Liver (tissue), 9 donors: ENCODE data around the gene MARCHF10. TPM values are rescaled to one million over a fixed set of nuclear protein-coding genes. Genes with fewer than 3 reads are reported as not detected.

Experiments
- DNase-seq: peaks from one replicate; pipeline ENCODE4 v3.0.0-alpha.2; 2017; ENCODE audit warnings: low spot score
- H3K27ac ChIP-seq, 2 donors: one replicate each; pipeline ENCODE4 v1.7.0; 2013; ENCODE audit warnings: inconsistent platforms in 2 of 2, low read length in 2 of 2, control low read depth in 1 of 2, low read depth in 1 of 2, mild to moderate bottlenecking in 1 of 2
- H3K27me3 ChIP-seq, 4 donors: one replicate each; pipeline versions ENCODE4 v1.6.1 to v1.7.0; 2013; ENCODE audit warnings: low read length in 3 of 4, inconsistent platforms in 1 of 4, mild to moderate bottlenecking in 1 of 4, moderate library complexity in 1 of 4; ENCODE audit not compliant: control insufficient read depth in 4 of 4, insufficient read depth in 4 of 4
- H3K36me3 ChIP-seq, 4 donors: one replicate each; pipeline versions ENCODE4 v1.6.1 to v1.7.0; 2013; ENCODE audit warnings: low read length in 3 of 4, mild to moderate bottlenecking in 3 of 4, low read depth in 1 of 4, moderate library complexity in 1 of 4; ENCODE audit not compliant: control insufficient read depth in 4 of 4, insufficient read depth in 3 of 4
- H3K4me1 ChIP-seq, 4 donors: one replicate each; pipeline versions ENCODE4 v1.6.1 to v1.7.0; 2013; ENCODE audit warnings: low read length in 3 of 4, mild to moderate bottlenecking in 3 of 4, moderate library complexity in 1 of 4; ENCODE audit not compliant: control insufficient read depth in 4 of 4, insufficient read depth in 4 of 4
- H3K4me3 ChIP-seq, 3 donors: one replicate each; pipeline versions ENCODE4 v1.6.1 to v1.7.0; 2013; ENCODE audit warnings: low read length in 3 of 3, control low read depth in 1 of 3, low read depth in 1 of 3, mild to moderate bottlenecking in 1 of 3
- H3K9ac ChIP-seq, 2 donors: one replicate each; pipeline ENCODE4 v1.7.0; 2013; ENCODE audit warnings: low read length in 2 of 2, mild to moderate bottlenecking in 2 of 2, moderate library complexity in 2 of 2, control low read depth in 1 of 2, low read depth in 1 of 2
- H3K9me3 ChIP-seq, 4 donors: one replicate each; pipeline versions ENCODE4 v1.6.1 to v1.7.0; 2013; ENCODE audit warnings: low read length in 3 of 4; ENCODE audit not compliant: control insufficient read depth in 4 of 4
- ATF3 ChIP-seq: IDR thresholded peaks from 2 replicates; pipeline ENCODE4 v1.6.1; 2016; ENCODE audit warnings: antibody characterized with exemption
- CTCF ChIP-seq: fragments of 150-350 bp; IDR thresholded peaks from 2 replicates; pipeline ENCODE4 v1.5.1; 2017; ENCODE audit warnings: improper control_type of control experiment, low read depth, low read length; ENCODE audit not compliant: missing input control
- EGR1 ChIP-seq, 2 donors: IDR thresholded peaks; 2 replicates each; pipeline ENCODE4 v1.6.1; 2016 to 2018; ENCODE audit warnings: antibody characterized with exemption in 2 of 2, low read depth in 2 of 2
- FOXA1 ChIP-seq: IDR thresholded peaks from 2 replicates; pipeline ENCODE4 v1.6.1; 2016; ENCODE audit warnings: antibody characterized with exemption
- FOXA2 ChIP-seq: IDR thresholded peaks from 2 replicates; pipeline ENCODE4 v1.6.1; 2016; ENCODE audit warnings: antibody characterized with exemption
- GABPA ChIP-seq, 2 donors: IDR thresholded peaks in 1 of 2; conservative IDR thresholded peaks in 1 of 2; 2 replicates each; pipeline ENCODE4 v1.6.1; 2016; ENCODE audit warnings: antibody characterized with exemption in 2 of 2, mild to moderate bottlenecking in 1 of 2, moderate library complexity in 1 of 2
- HNF4A ChIP-seq, 2 donors: conservative IDR thresholded peaks; 2 replicates each; pipeline ENCODE4 v1.6.1; 2016; ENCODE audit warnings: antibody characterized with exemption in 2 of 2, mild to moderate bottlenecking in 2 of 2
- HNF4G ChIP-seq: IDR thresholded peaks from 2 replicates; pipeline ENCODE4 v1.6.1; 2016; ENCODE audit warnings: antibody characterized with exemption
- JUND ChIP-seq, 2 donors: IDR thresholded peaks; 2 replicates each; pipeline ENCODE4 v1.6.1; 2016; ENCODE audit warnings: antibody characterized with exemption in 2 of 2
- MAX ChIP-seq: IDR thresholded peaks from 2 replicates; pipeline ENCODE4 v1.6.1; 2016; ENCODE audit warnings: antibody characterized with exemption
- NR2F2 ChIP-seq: IDR thresholded peaks from 2 replicates; pipeline ENCODE4 v1.6.1; 2016; ENCODE audit warnings: antibody characterized with exemption
- RAD21 ChIP-seq, 2 donors: IDR thresholded peaks; 2 replicates each; pipeline ENCODE4 v1.6.1; 2016; ENCODE audit warnings: antibody characterized with exemption in 2 of 2, mild to moderate bottlenecking in 2 of 2
- REST ChIP-seq: IDR thresholded peaks from 2 replicates; pipeline ENCODE4 v1.6.1; 2016; ENCODE audit warnings: antibody characterized with exemption, mild to moderate bottlenecking
- RXRA ChIP-seq, 2 donors: IDR thresholded peaks; 2 replicates each; pipeline ENCODE4 v1.6.1; 2017 to 2018; ENCODE audit warnings: antibody characterized with exemption in 2 of 2, mild to moderate bottlenecking in 1 of 2
- SP1 ChIP-seq: IDR thresholded peaks from 2 replicates; pipeline ENCODE4 v1.6.1; 2018; ENCODE audit warnings: antibody characterized with exemption, mild to moderate bottlenecking
- TAF1 ChIP-seq: conservative IDR thresholded peaks from 2 replicates; pipeline ENCODE4 v1.6.1; 2016; ENCODE audit warnings: antibody characterized with exemption, mild to moderate bottlenecking
- YY1 ChIP-seq: IDR thresholded peaks from 2 replicates; pipeline ENCODE4 v1.6.1; 2016; ENCODE audit warnings: antibody characterized with exemption, mild to moderate bottlenecking
- ZBTB33 ChIP-seq: IDR thresholded peaks from 2 replicates; pipeline ENCODE4 v1.6.1; 2016; ENCODE audit warnings: antibody characterized with exemption
- WGBS: extraction: QIAGEN DNeasy Blood & Tissue Kit; methylation state at CpG from one replicate; pipeline ENCODE4 v1.1.7; 2013; 5-methylcytosine and 5-hydroxymethylcytosine counted together
- polyA plus RNA-seq, 2 donors: library from polyadenylated mRNA; stranded (reverse) in 1 of 2; unstranded in 1 of 2; fragments of 200-250 nt in 1 of 2; fragments of >200 nt in 1 of 2; fragmentation: Nextera tagmentation in 1 of 2; extraction: Ambion mirVana in 1 of 2; gene quantifications; one replicate each; pipeline versions ENCODE4 v1.2.1 to v1.2.3, GENCODE V29; 2013 to 2015
- total RNA-seq, 2 donors: library from RNA; depleted of rRNA; stranded (reverse); fragments of >200 nt; gene quantifications; one replicate each; pipeline ENCODE4 v1.2.3, GENCODE V29; 2014
- donor health status: healthy.
- donor health status: healthy.
- donor health status: healthy.
- donor health status: healthy.
- donor health status: healthy.

Gene MARCHF10
- total and polyA plus RNA-seq, 4 donors = not detected

GRCh38 chr17:62793919-62794665, 14.0 kb downstream of the MARCHF10 start:
- no peak overlapping the region for H3K27ac ChIP-seq
- no peaks in the 10 kb centered on the region for H3K4me1 ChIP-seq
- no peak overlapping the region for H3K4me3 ChIP-seq
- H3K9me3 ChIP-seq = no peaks in the 10 kb centered on the region
- no peaks in the 10 kb centered on the region for H3K27me3 ChIP-seq
- TF ChIP-seq ZBTB33 = no peak
- no peak for TF ChIP-seq RAD21 (IDR thresholded peaks at IDR 0.05)
- no peak for TF ChIP-seq RXRA (IDR thresholded peaks at IDR 0.05)
- TF ChIP-seq TAF1 = no peak
- TF ChIP-seq FOXA1 = no peak
- no peak for TF ChIP-seq FOXA2
- no peak for TF ChIP-seq CTCF
- TF ChIP-seq HNF4A (conservative IDR thresholded peaks at IDR 0.05) = no peak
- TF ChIP-seq YY1 = no peak
- TF ChIP-seq MAX = no peak
- TF ChIP-seq EGR1 (IDR thresholded peaks at IDR 0.05; ENCODE audit: low read depth in 2 of 2) = no peak
- no peak for TF ChIP-seq HNF4G
- no peak for TF ChIP-seq REST
- TF ChIP-seq GABPA (IDR thresholded peaks at IDR 0.05 in 1 of 2, conservative IDR thresholded peaks at IDR 0.05 in 1 of 2) = no peak
- TF ChIP-seq ATF3 = no peak
- no peak for TF ChIP-seq NR2F2
- TF ChIP-seq SP1 = no peak
- no peak for TF ChIP-seq JUND (IDR thresholded peaks at IDR 0.05)
- H3K9ac ChIP-seq = no peak overlapping the region
- H3K36me3 ChIP-seq = no peaks in the 10 kb centered on the region
- 75% methylated on average over 3 of the region's 3 CpGs for WGBS
- no peak for DNase-seq
